Stimulated activated CD8-positive, alpha-beta memory T cell treated with anti-CD3 and anti-CD28 coated beads, Interleukin-12 subunit alpha, Interleukin-12 subunit beta, amount 100 ng/mL, for 24 hours (primary cell): ENCODE data around the gene TACC3.

Experiments
- DNase-seq: peaks from one replicate; pipeline ENCODE4 v3.0.0-alpha.2; 2020; ENCODE audit errors: extremely low read depth

TACC3 gene

GRCh38 chr4:1792832-1793495 is 71.6 kb downstream of the TACC3 start, which contains the start of gene FGFR3:
Gene FGFR3, plus strand, starts transcription at chr4:1793293. Its CDS starts 642 bp downstream, at chr4:1793935.
- DNase-seq, result no peak

- DNase-seq, result no peak
Measured at GRCh38 chr4:1793496-1793840, 72.1 kb downstream of the TACC3 start.

GRCh38 chr4:1793940-1794808 is 72.9 kb downstream of the TACC3 start:
- no peak for DNase-seq
